HEK293 (cell line): ENCODE results near the gene LHFPL5.

Experiments
- CTCF ChIA-PET: fragments of 350-600 bp; formaldehyde crosslinking; extraction: SDS; loops from one replicate; lab custom pipeline; 2021; ENCODE audit warnings: antibody characterized with exemption; lab: Yijun Ruan, JAX
- POLR2A ChIA-PET: fragments of 300-600 bp; formaldehyde crosslinking; extraction: SDS; loops from one replicate; lab custom pipeline; 2020; ENCODE audit warnings: antibody characterized with exemption, inconsistent platforms; lab: Yijun Ruan, JAX
- H3K27ac ChIP-seq: fragments of 200-500 bp; sonication (Bioruptor generic); 2 replicates; pipeline ENCODE4 v1.5.1; 2014; ENCODE audit warnings: low read depth, low read length, control low read depth, inconsistent platforms; ENCODE audit errors: extremely low read depth
- H3K36me3 ChIP-seq, 2 experiments: fragments of 200-500 bp in 1 of 2; sonication (Bioruptor generic) in 1 of 2; 1 replicate in 1 of 2; 2 replicates in 1 of 2; pipeline ENCODE4 v1.5.1; 2014 to 2017; ENCODE audit warnings: inconsistent platforms in 2 of 2, low read length in 2 of 2; ENCODE audit not compliant: control insufficient read depth in 2 of 2, insufficient read depth in 1 of 2
- H3K4me1 ChIP-seq: fragments of 200-500 bp; sonication (Bioruptor generic); 2 replicates; pipeline ENCODE4 v1.5.1; 2014; ENCODE audit warnings: mild to moderate bottlenecking, low read length, inconsistent platforms; ENCODE audit not compliant: control insufficient read depth, insufficient read depth
- H3K4me3 ChIP-seq: 2 replicates; pipeline ENCODE4 v1.5.1; 2011; ENCODE audit warnings: low read depth, mild to moderate bottlenecking, control low read depth, low read length, moderate library complexity
- H3K9me3 ChIP-seq: fragments of 200-500 bp; sonication (Bioruptor generic); 2 replicates; pipeline ENCODE4 v1.5.1; 2014; ENCODE audit warnings: low read depth, low read length, inconsistent platforms; ENCODE audit not compliant: control insufficient read depth, insufficient read depth
- EGR2 ChIP-seq: fragments of 450-650 bp; formaldehyde crosslinking; IDR thresholded peaks from 2 replicates; pipeline ENCODE4 v1.5.1; 2016; ENCODE audit warnings: low read depth, missing biosample characterization, missing genetic modification characterization
- GLIS1 ChIP-seq: fragments of 450-650 bp; formaldehyde crosslinking; IDR thresholded peaks from 2 replicates; pipeline ENCODE4 v1.5.1; 2016; ENCODE audit warnings: missing biosample characterization, missing genetic modification characterization
- GLIS2 ChIP-seq: fragments of 450-650 bp; formaldehyde crosslinking; IDR thresholded peaks from 2 replicates; pipeline ENCODE4 v1.5.1; 2016; ENCODE audit warnings: missing biosample characterization, missing genetic modification characterization
- HOXA7 ChIP-seq: sonication (generic); formaldehyde crosslinking; IDR thresholded peaks from 2 replicates; pipeline ENCODE4 v1.8.1; 2022; ENCODE audit warnings: missing genetic modification reagents, borderline replicate concordance
- ZBTB8A ChIP-seq: fragments of 450-650 bp; formaldehyde crosslinking; IDR thresholded peaks from 2 replicates; pipeline ENCODE4 v1.5.1; 2016; ENCODE audit warnings: missing biosample characterization, missing genetic modification characterization
- ZFP69B ChIP-seq: fragments of 450-650 bp; formaldehyde crosslinking; IDR thresholded peaks from 2 replicates; pipeline ENCODE4 v1.5.1; 2016; ENCODE audit warnings: missing biosample characterization, missing genetic modification characterization
- ZNF148 ChIP-seq: fragments of 450-650 bp; formaldehyde crosslinking; IDR thresholded peaks from 2 replicates; pipeline ENCODE4 v1.5.0; 2017; ENCODE audit warnings: missing biosample characterization, missing genetic modification characterization, borderline replicate concordance
- ZNF23 ChIP-seq: fragments of 450-650 bp; formaldehyde crosslinking; IDR thresholded peaks from 2 replicates; pipeline ENCODE4 v1.5.1; 2016; ENCODE audit warnings: missing biosample characterization, missing genetic modification characterization, borderline replicate concordance
- ZNF24 ChIP-seq: fragments of 450-650 bp; formaldehyde crosslinking; IDR thresholded peaks from 2 replicates; pipeline ENCODE4 v1.5.1; 2016; ENCODE audit warnings: missing biosample characterization, missing genetic modification characterization
- ZNF280D ChIP-seq: fragments of 450-650 bp; formaldehyde crosslinking; IDR thresholded peaks from 2 replicates; pipeline ENCODE4 v1.5.1; 2016; ENCODE audit warnings: missing biosample characterization, missing genetic modification characterization
- ZNF404 ChIP-seq: fragments of 450-650 bp; formaldehyde crosslinking; IDR thresholded peaks from 2 replicates; pipeline ENCODE4 v1.5.1; 2017; ENCODE audit warnings: missing biosample characterization, missing genetic modification characterization
- ZNF433 ChIP-seq: fragments of 450-650 bp; formaldehyde crosslinking; IDR thresholded peaks from 2 replicates; pipeline ENCODE4 v1.5.1; 2016; ENCODE audit warnings: missing biosample characterization, missing genetic modification characterization, low read depth
- ZNF544 ChIP-seq: fragments of 450-650 bp; formaldehyde crosslinking; IDR thresholded peaks from 2 replicates; pipeline ENCODE4 v1.5.0; 2017; ENCODE audit warnings: missing biosample characterization, missing genetic modification characterization
- ZNF548 ChIP-seq: fragments of 450-650 bp; formaldehyde crosslinking; IDR thresholded peaks from 2 replicates; pipeline ENCODE4 v1.5.1; 2016; ENCODE audit warnings: missing biosample characterization, missing genetic modification characterization
- ZNF560 ChIP-seq: fragments of 450-650 bp; formaldehyde crosslinking; IDR thresholded peaks from 2 replicates; pipeline ENCODE4 v1.5.1; 2017; ENCODE audit warnings: missing biosample characterization, missing genetic modification characterization, borderline replicate concordance
- ZNF561 ChIP-seq: fragments of 450-650 bp; IDR thresholded peaks from 2 replicates; pipeline ENCODE4 v1.5.1; 2018; ENCODE audit warnings: missing biosample characterization, missing genetic modification characterization, borderline replicate concordance
- ZNF623 ChIP-seq: fragments of 450-650 bp; formaldehyde crosslinking; IDR thresholded peaks from 2 replicates; pipeline ENCODE4 v1.5.1; 2016; ENCODE audit warnings: missing biosample characterization, missing genetic modification characterization
- ZNF660 ChIP-seq: fragments of 450-650 bp; IDR thresholded peaks from 2 replicates; pipeline ENCODE4 v1.5.1; 2018; ENCODE audit warnings: missing biosample characterization, mild to moderate bottlenecking, missing genetic modification characterization
- ZNF664 ChIP-seq: fragments of 450-650 bp; formaldehyde crosslinking; IDR thresholded peaks from 2 replicates; pipeline ENCODE4 v1.5.1; 2016; ENCODE audit warnings: missing biosample characterization, missing genetic modification characterization
- ZNF704 ChIP-seq: fragments of 450-650 bp; formaldehyde crosslinking; IDR thresholded peaks from 2 replicates; pipeline ENCODE4 v1.5.1; 2016; ENCODE audit warnings: missing biosample characterization, missing genetic modification characterization
- ZNF768 ChIP-seq: fragments of 450-650 bp; formaldehyde crosslinking; IDR thresholded peaks from 2 replicates; pipeline ENCODE4 v1.5.1; 2018; ENCODE audit warnings: missing biosample characterization, mild to moderate bottlenecking, missing genetic modification characterization
- ZSCAN18 ChIP-seq: fragments of 450-650 bp; formaldehyde crosslinking; IDR thresholded peaks from 2 replicates; pipeline ENCODE4 v1.5.1; 2016; ENCODE audit warnings: missing biosample characterization, missing genetic modification characterization

The LHFPL5 gene

GRCh38 chr6:35788423-35788982 lies 16.6 kb upstream of the LHFPL5 start:
- POLR2A ChIA-PET: no interaction called here
- Histone ChIP-seq H3K9me3 (no peaks in the 10 kb centered on the region), H3K27ac (no peak overlapping the region), H3K4me1 (no peaks in the 10 kb centered on the region), H3K4me3 (no peak overlapping the region), H3K36me3 (no peaks in the 10 kb centered on the region)
- CTCF ChIA-PET: interaction anchor here (0.6 to 1.1 kb wide), 2 partner anchors 31 to 188 kb away, joined by 3 read pairs; no protein-coding TSS in a partner anchor
- TF ChIP-seq ZNF548 (no peak), ZNF664 (tag by site-specific recombination) (0 out of 2 replicates have a peak, but pooled peaks have one; percentile 12), ZNF768 (tag by site-specific recombination) (no peak)

- Histone ChIP-seq H3K4me3 (no peak overlapping the region), H3K9me3 (no peaks in the 10 kb centered on the region)
- TF ChIP-seq ZNF148 (no peak), GLIS2 (tag by site-specific recombination) (no peak), ZNF560 (tag by site-specific recombination) (no peak), ZNF24 (no peak), ZNF704 (tag by site-specific recombination) (no peak), ZSCAN18 (tag by site-specific recombination) (no peak), ZNF660 (tag by site-specific recombination) (no peak), ZNF623 (no peak), ZNF544 (tag by site-specific recombination) (no peak), ZNF404 (no peak), ZNF280D (tag by site-specific recombination) (no peak), HOXA7 (CRISPR knock-in tag) (no peak), ZFP69B (tag by site-specific recombination) (no peak), EGR2 (tag by site-specific recombination) (no peak), ZNF561 (tag by site-specific recombination) (no peak), ZBTB8A (tag by site-specific recombination) (no peak), ZNF433 (no peak), ZNF23 (tag by site-specific recombination) (no peak), GLIS1 (tag by site-specific recombination) (no peak)
- TF ChIP-seq, all 188 proteins: peak for 0
- ChIA-PET POLR2A (no interaction called here), CTCF (no interaction called here)
- Histone ChIP-seq H3K27ac (no peak overlapping the region), H3K4me1 (no peaks in the 10 kb centered on the region), H3K36me3 (no peaks in the 10 kb centered on the region)
Observed at GRCh38 chr6:35790683-35791082, 14.5 kb upstream of the LHFPL5 start.
